Lung (tissue), 12 donors: ENCODE data around the gene ZDHHC11B. TPM values are rescaled to one million over a fixed set of nuclear protein-coding genes. Genes with fewer than 3 reads are reported as not detected.
"Not testable (repeated sequence)": the region's sequence is repeated elsewhere in the genome, so short reads cannot be mapped to it uniquely, and the experiment has no call there.

Source experiments
- ATAC-seq: fragments of 200-7000 bp; cut with Tn5 transposase; one replicate; pipeline ENCODE4 v1.9.1; 2020; ENCODE audit warnings: moderate number of reproducible peaks; ENCODE audit not compliant: insufficient read depth, low FRiP score
- DNase-seq, 3 donors: peaks; one replicate each; pipeline ENCODE4 v3.0.0-alpha.2; 2013 to 2017
- H3K27ac ChIP-seq, 2 donors: one replicate each; pipeline ENCODE4 v1.5.1; 2013; ENCODE audit warnings: mild to moderate bottlenecking in 2 of 2, moderate library complexity in 2 of 2, control low read depth in 1 of 2, inconsistent platforms in 1 of 2, low read depth in 1 of 2, low read length in 1 of 2
- H3K27me3 ChIP-seq, 3 donors: one replicate each; pipeline ENCODE4 v1.5.1; 2013; ENCODE audit warnings: low read length in 2 of 3; ENCODE audit not compliant: control insufficient read depth in 3 of 3, insufficient read depth in 3 of 3
- H3K36me3 ChIP-seq, 4 donors: one replicate each; pipeline ENCODE4 v1.5.1; 2013; ENCODE audit warnings: low read length in 4 of 4, mild to moderate bottlenecking in 1 of 4, moderate library complexity in 1 of 4; ENCODE audit not compliant: control insufficient read depth in 4 of 4, insufficient read depth in 4 of 4
- H3K4me1 ChIP-seq, 5 donors: one replicate each; pipeline ENCODE4 v1.5.1; 2013; ENCODE audit warnings: low read length in 5 of 5, mild to moderate bottlenecking in 2 of 5, moderate library complexity in 1 of 5; ENCODE audit not compliant: control insufficient read depth in 5 of 5, insufficient read depth in 5 of 5
- H3K4me3 ChIP-seq: one replicate; pipeline ENCODE4 v1.5.1; 2013; ENCODE audit warnings: mild to moderate bottlenecking, control low read depth, moderate library complexity
- H3K9ac ChIP-seq, 2 donors: one replicate each; pipeline ENCODE4 v1.5.1; 2013; ENCODE audit warnings: low read length in 2 of 2, control low read depth in 1 of 2; ENCODE audit not compliant: insufficient read depth in 1 of 2
- H3K9me3 ChIP-seq, 4 donors: one replicate each; pipeline ENCODE4 v1.5.1; 2013; ENCODE audit warnings: low read length in 3 of 4, mild to moderate bottlenecking in 1 of 4, moderate library complexity in 1 of 4; ENCODE audit not compliant: control insufficient read depth in 4 of 4, insufficient read depth in 3 of 4
- CTCF ChIP-seq: IDR thresholded peaks from 2 replicates; pipeline ENCODE4 v1.5.1; 2012; ENCODE audit warnings: mild to moderate bottlenecking; ENCODE audit errors: control extremely low read depth, extremely low read depth
- WGBS, 2 donors: extraction: QIAGEN DNeasy Blood & Tissue Kit; methylation state at CpG; one replicate each; pipeline ENCODE4 v1.1.7; 2013; 5-methylcytosine and 5-hydroxymethylcytosine counted together
- polyA plus RNA-seq, 2 donors: library from polyadenylated mRNA; stranded (reverse); fragments of 200-250 nt; gene quantifications; one replicate each; pipeline ENCODE4 v1.2.1, GENCODE V29; 2013
- total RNA-seq, 2 donors: library from RNA; depleted of rRNA in 1 of 2; stranded (reverse); fragments of >200 nt in 1 of 2; gene quantifications; one replicate each; pipeline ENCODE4 v1.2.1, GENCODE V29; 2014 to 2021
- donor health status: control.
- donor health status: control.
- donor health status: Bipolar disorder and iron deficiency.
- donor health status: healthy.
- donor health status: DM: yes; HTN: yes; CAD: no.

The ZDHHC11B gene
- total and polyA plus RNA-seq, 4 donors: 3.1 to 44.4 (median 6.0) TPM

GRCh38 chr5:769485-770145 is 14.9 kb downstream of the ZDHHC11B start:
- 90 to 91% methylated on average over 28 to 29 of the region's 29 CpGs for WGBS, 2 donors
- peaks cover 0 to 14% (median 3%) of the 10 kb centered on the region in 4 donors for H3K36me3 ChIP-seq
- H3K4me3 ChIP-seq, H3K9ac ChIP-seq, ATAC-seq, H3K4me1 ChIP-seq, H3K27ac ChIP-seq, H3K9me3 ChIP-seq, H3K27me3 ChIP-seq: not testable (repeated sequence)
- DNase-seq: peak in 1 of 3 donors; percentile 8

- TF ChIP-seq CTCF: no peak
- Histone ChIP-seq H3K36me3 (peaks cover 0 to 22% (median 4%) of the 10 kb centered on the region in 4 donors), H3K27ac (no peak overlapping the region), H3K9ac (no peak overlapping the region), H3K4me3 (no peak overlapping the region), H3K4me1 (peaks cover 0 to 1% (median 0%) of the 10 kb centered on the region in 5 donors), H3K9me3 (no peaks in the 10 kb centered on the region), H3K27me3 (no peaks in the 10 kb centered on the region)
- no peak for ATAC-seq
- peak in 1 of 3 donors; percentile 10 for DNase-seq
- WGBS, 2 donors: 88% methylated on average over 32 of the region's 32 CpGs
These were observed 17.7 kb downstream of the ZDHHC11B start for GRCh38 chr5:766666-767431.

GRCh38 chr5:765948-766631 is 18.4 kb downstream of the ZDHHC11B start:
- Histone ChIP-seq H3K4me1 (peaks cover 0 to 1% (median 0%) of the 10 kb centered on the region in 5 donors), H3K36me3 (peaks cover 0 to 22% (median 4%) of the 10 kb centered on the region in 4 donors), H3K9ac (no peak overlapping the region), H3K27ac (no peak overlapping the region), H3K4me3 (no peak overlapping the region), H3K9me3 (no peaks in the 10 kb centered on the region), H3K27me3 (no peaks in the 10 kb centered on the region)
- ATAC-seq (no peak), DNase-seq (peak in 1 of 3 donors; percentile 11)
- WGBS, 2 donors: 90 to 93% methylated on average over 18 of the region's 18 CpGs
- TF ChIP-seq CTCF: no peak
